HCT116 (cell line): ENCODE results near the gene TMEM150C. TPM values are rescaled to one million over a fixed set of nuclear protein-coding genes. Genes with fewer than 3 reads are reported as not detected.

ENCODE experiments used
- ATAC-seq: fragments of 200-7000 bp; cut with Tn5 transposase; 2 replicates; pipeline ENCODE4 v1.9.1; 2020; ENCODE audit warnings: mild to moderate bottlenecking, moderate library complexity
- BruUV-seq: library from RNA; stranded (reverse); fragments of 400-500 nt; replicated peaks from 2 replicates; lab custom pipeline; 2021; lab: Mats Ljungman, UMichigan
- CTCF ChIA-PET: fragments of 300-600 bp; sonication (Branson Sonifier 250); formaldehyde crosslinking; loops from one replicate; lab custom pipeline; 2021; ENCODE audit warnings: antibody characterized with exemption; lab: Charles Lee
- POLR2A ChIA-PET: fragments of 300-600, 350-600 bp; sonication (Branson Sonifier 250); formaldehyde crosslinking; loops from one replicate; lab custom pipeline; 2021; ENCODE audit warnings: antibody characterized with exemption; lab: Charles Lee
- RAD21 ChIA-PET, 2 experiments: fragments of 300-600 bp; sonication (Branson Sonifier 250); formaldehyde crosslinking; loops; one replicate each; lab custom pipeline; 2023; ENCODE audit warnings: low total read pairs in 2 of 2; ENCODE audit not compliant: uncharacterized antibody in 2 of 2, unreplicated experiment in 2 of 2, low non-redundant PET in 1 of 2; lab: Charles Lee
- DNase-seq: peaks from one replicate; pipeline ENCODE4 v3.0.0-alpha.2; 2010; ENCODE audit warnings: low read depth, low spot score
- H2AFZ ChIP-seq: fragments of 200-600 bp; shearing (Covaris generic), sonication (generic); 2 replicates; pipeline ENCODE4 v1.6.1; 2017; ENCODE audit warnings: low read depth, mixed run types, mixed read lengths, antibody characterized with exemption, low read length; ENCODE audit not compliant: poor library complexity, severe bottlenecking
- H3K27ac ChIP-seq: 2 replicates; pipeline ENCODE4 v1.5.1; 2012; ENCODE audit warnings: low read depth, low read length
- H3K27me3 ChIP-seq: fragments of 200-600 bp; sonication (generic); 2 replicates; pipeline ENCODE4 v1.6.1; 2016; ENCODE audit warnings: mixed run types, low read length, mixed read lengths; ENCODE audit not compliant: insufficient read depth
- H3K36me3 ChIP-seq, 2 experiments: fragments of 200-500 bp in 1 of 2; fragments of 200-600 bp in 1 of 2; sonication (Bioruptor generic) in 1 of 2; sonication (generic) in 1 of 2; 2 replicates each; pipeline versions ENCODE4 v1.5.1 to v1.6.1; 2014 to 2016; ENCODE audit warnings: low read length in 2 of 2, inconsistent platforms in 1 of 2, mixed read lengths in 1 of 2, mixed run types in 1 of 2; ENCODE audit not compliant: insufficient read depth in 2 of 2, control insufficient read depth in 1 of 2
- H3K4me1 ChIP-seq, 2 experiments: fragments of 200-600 bp in 1 of 2; sonication (generic) in 1 of 2; 2 replicates each; pipeline versions ENCODE4 v1.5.1 to v1.6.1; 2012 to 2017; ENCODE audit warnings: low read length in 2 of 2, inconsistent platforms in 1 of 2, mild to moderate bottlenecking in 1 of 2, mixed read lengths in 1 of 2, mixed run types in 1 of 2, moderate library complexity in 1 of 2; ENCODE audit not compliant: insufficient read depth in 2 of 2, control insufficient read depth in 1 of 2
- H3K4me2 ChIP-seq: fragments of 200-600 bp; sonication (generic); 2 replicates; pipeline ENCODE4 v1.6.1; 2017; ENCODE audit warnings: mixed run types, low read length, mixed read lengths
- H3K4me3 ChIP-seq, 2 experiments: fragments of 200-600 bp in 1 of 2; sonication (generic) in 1 of 2; replicated peaks in 1 of 2; 2 replicates each; pipeline ENCODE4 v1.5.1; 2011 to 2016; ENCODE audit warnings: low read length in 2 of 2, control low read depth in 1 of 2, low read depth in 1 of 2, mild to moderate bottlenecking in 1 of 2, mixed read lengths in 1 of 2, mixed run types in 1 of 2
- H3K79me2 ChIP-seq: fragments of 200-600 bp; sonication (generic); 2 replicates; pipeline ENCODE4 v1.6.1; 2017; ENCODE audit warnings: mild to moderate bottlenecking, mixed run types, low read length, moderate library complexity, mixed read lengths; ENCODE audit not compliant: insufficient read depth
- H3K9ac ChIP-seq: fragments of 200-600 bp; sonication (generic); 2 replicates; pipeline ENCODE4 v1.6.1; 2016; ENCODE audit warnings: low read length, mixed read lengths
- H3K9me2 ChIP-seq: fragments of 200-600 bp; sonication (generic), shearing (Covaris generic); 2 replicates; pipeline ENCODE4 v1.6.1; 2017; ENCODE audit warnings: mixed run types, mild to moderate bottlenecking, moderate library complexity; ENCODE audit not compliant: insufficient read depth
- H3K9me3 ChIP-seq, 2 experiments: fragments of 200-500 bp in 1 of 2; fragments of 200-600 bp in 1 of 2; sonication (Bioruptor generic) in 1 of 2; sonication (generic) in 1 of 2; 2 replicates each; pipeline ENCODE4 v1.6.1; 2014 to 2017; ENCODE audit warnings: low read length in 2 of 2, mixed read lengths in 2 of 2, inconsistent platforms in 1 of 2, low read depth in 1 of 2, mild to moderate bottlenecking in 1 of 2, mixed run types in 1 of 2, moderate library complexity in 1 of 2; ENCODE audit not compliant: control insufficient read depth in 1 of 2, insufficient read depth in 1 of 2
- H4K20me1 ChIP-seq: fragments of 200-600 bp; sonication (generic), shearing (Covaris generic); 2 replicates; pipeline ENCODE4 v1.6.1; 2017; ENCODE audit warnings: mixed run types, mild to moderate bottlenecking, moderate library complexity; ENCODE audit not compliant: insufficient read depth
- CBX3 ChIP-seq: IDR thresholded peaks from 2 replicates; pipeline ENCODE4 v1.6.1; 2012; ENCODE audit warnings: low read depth
- CEBPB ChIP-seq: IDR thresholded peaks from 2 replicates; pipeline ENCODE4 v1.6.1; 2012; ENCODE audit warnings: low read depth
- CTCF ChIP-seq, 3 experiments: fragments of 200-600 bp in 1 of 3; sonication (generic) in 1 of 3; IDR thresholded peaks in 2 of 3; conservative IDR thresholded peaks in 1 of 3; 2 replicates each; pipeline ENCODE4 v1.5.1; 2012 to 2017; ENCODE audit warnings: low read depth in 2 of 3, low read length in 2 of 3, antibody characterized with exemption in 1 of 3, borderline replicate concordance in 1 of 3, control low read depth in 1 of 3, mild to moderate bottlenecking in 1 of 3, mixed read lengths in 1 of 3, mixed run types in 1 of 3, moderate library complexity in 1 of 3; ENCODE audit not compliant: insufficient read depth in 1 of 3
- EGR1 ChIP-seq: IDR thresholded peaks from 2 replicates; pipeline ENCODE4 v1.6.1; 2012; ENCODE audit warnings: low read depth
- ELF1 ChIP-seq: IDR thresholded peaks from 2 replicates; pipeline ENCODE4 v1.6.1; 2012; ENCODE audit warnings: low read depth, borderline replicate concordance
- EZH2 ChIP-seq: fragments of 200-600 bp; sonication (generic); IDR thresholded peaks from 2 replicates; pipeline ENCODE4 v1.6.1; 2017; ENCODE audit warnings: antibody characterized with exemption, mixed run types
- EZH2phosphoT487 ChIP-seq: fragments of 200-600 bp; IDR thresholded peaks from 2 replicates; pipeline ENCODE4 v1.6.1; 2018; ENCODE audit warnings: antibody characterized with exemption, borderline replicate concordance
- FOSL1 ChIP-seq: IDR thresholded peaks from 2 replicates; pipeline ENCODE4 v1.6.1; 2012; ENCODE audit warnings: low read depth
- JUND ChIP-seq: IDR thresholded peaks from 2 replicates; pipeline ENCODE4 v1.6.1; 2012
- MAX ChIP-seq: IDR thresholded peaks from 2 replicates; pipeline ENCODE4 v1.6.1; 2012
- POLR2A ChIP-seq: IDR thresholded peaks from 2 replicates; pipeline ENCODE4 v1.7.0; 2011; ENCODE audit warnings: borderline replicate concordance; ENCODE audit not compliant: insufficient read depth, insufficient read length; ENCODE audit errors: extremely low read depth
- POLR2AphosphoS5 ChIP-seq: IDR thresholded peaks from 2 replicates; pipeline ENCODE4 v1.6.1; 2011; ENCODE audit warnings: mild to moderate bottlenecking, low read depth, low read length, moderate library complexity
- RAD21 ChIP-seq: IDR thresholded peaks from 2 replicates; pipeline ENCODE4 v1.6.1; 2012; ENCODE audit warnings: low read depth, mild to moderate bottlenecking
- SIN3A ChIP-seq: IDR thresholded peaks from 2 replicates; pipeline ENCODE4 v1.6.1; 2012; ENCODE audit warnings: low read depth
- SRF ChIP-seq: IDR thresholded peaks from 2 replicates; pipeline ENCODE4 v1.6.1; 2012; ENCODE audit warnings: low read depth
- TCF7L2 ChIP-seq: IDR thresholded peaks from 2 replicates; pipeline ENCODE4 v1.7.0; 2011; ENCODE audit warnings: borderline replicate concordance, inconsistent platforms; ENCODE audit not compliant: insufficient read depth, insufficient read length; ENCODE audit errors: extremely low read depth
- YY1 ChIP-seq: IDR thresholded peaks from 2 replicates; pipeline ENCODE4 v1.6.1; 2011; ENCODE audit warnings: low read length, low read depth, moderate library complexity, mild to moderate bottlenecking; ENCODE audit not compliant: insufficient replicate concordance; ENCODE audit errors: extremely low read depth
- ZFX ChIP-seq: fragments of 450-650 bp; IDR thresholded peaks from 2 replicates; pipeline ENCODE4 v1.6.1; 2017
- ZNF274 ChIP-seq: fragments of 200-500 bp; sonication (Bioruptor generic); IDR thresholded peaks from 2 replicates; pipeline ENCODE4 v1.6.1; 2014; ENCODE audit warnings: mild to moderate bottlenecking, low read depth, low read length, inconsistent platforms
- intact Hi-C: fragments of 100-400 bp; cut with micrococcal nuclease; formaldehyde crosslinking; loops from 2 replicates; pipeline ENCODE4 v1.10.0; 2022
- total RNA-seq: library from RNA; stranded (reverse); gene quantifications from one replicate; pipeline ENCODE4 v1.2.1, GENCODE V29; 2021; ENCODE audit not compliant: unreplicated experiment

TMEM150C gene
- total RNA-seq, 1 experiment from 2014 or later: 1.2 TPM

GRCh38 chr4:82569727-82570126 is 7.9 kb upstream of the TMEM150C start:
- H3K4me1 ChIP-seq: no peaks in the 10 kb centered on the region
- no peak overlapping the region for H3K27ac ChIP-seq
- no peak overlapping the region for H3K4me3 ChIP-seq
- no peak for ATAC-seq
- no peak overlapping the region for H2AFZ ChIP-seq
- intact Hi-C loops: no loop called here
- no peak overlapping the region for H3K9ac ChIP-seq
- ChIA-PET RAD21 (no interaction called here), POLR2A (no interaction called here), CTCF (interaction anchor here (0.9 kb wide), 1 partner anchor 9 kb away, joined by 3 read pairs; no protein-coding TSS in a partner anchor)
- no peaks in the 10 kb centered on the region for H3K27me3 ChIP-seq
- no peaks in the 10 kb centered on the region for H3K9me2 ChIP-seq
- H3K4me2 ChIP-seq: no peak overlapping the region
- no TSS peak for BruUV-seq
- DNase-seq: no peak
- H3K79me2 ChIP-seq: no peaks in the 10 kb centered on the region
- H3K9me3 ChIP-seq: no peaks in the 10 kb centered on the region
- H4K20me1 ChIP-seq: no peaks in the 10 kb centered on the region
- no peak for TF ChIP-seq RAD21
- no peak for TF ChIP-seq ELF1
- no peak for TF ChIP-seq CEBPB
- TF ChIP-seq ZNF274: no peak
- no peak for TF ChIP-seq SRF
- no peak for TF ChIP-seq POLR2A
- no peak for TF ChIP-seq POLR2AphosphoS5
- TF ChIP-seq TCF7L2: no peak
- TF ChIP-seq FOSL1: no peak
- TF ChIP-seq EZH2: no peak
- no peak for TF ChIP-seq SIN3A
- TF ChIP-seq CTCF (IDR thresholded peaks at IDR 0.05 in 2 of 3, conservative IDR thresholded peaks at IDR 0.05 in 1 of 3; ENCODE audit: borderline replicate concordance in 1 of 3, insufficient read depth in 1 of 3, low read depth in 2 of 3, low read length in 2 of 3): no peak
- TF ChIP-seq MAX: no peak
- TF ChIP-seq JUND: no peak
- no peak for TF ChIP-seq CBX3
- TF ChIP-seq ZFX: no peak
- no peak for TF ChIP-seq YY1
- TF ChIP-seq EZH2phosphoT487: no peak
- no peak for TF ChIP-seq EGR1
- no peaks in the 10 kb centered on the region for H3K36me3 ChIP-seq
